ENCODE data around the gene NR2E1.

Gene NR2E1

GRCh38 chr6:108171918-108172516 lies 6.2 kb downstream of the NR2E1 start:
- Histone ChIP-seq H3K4me1 (ENCODE audit: insufficient read depth, poor library complexity, severe bottlenecking) (no peaks in the 10 kb centered on the region), H3K27ac (ENCODE audit: poor library complexity, severe bottlenecking) (no peak overlapping the region), H3K27me3 (ENCODE audit: insufficient read depth, poor library complexity, severe bottlenecking) (peaks cover 100% of the 10 kb centered on the region), H3K36me3 (ENCODE audit: low read depth) (no peaks in the 10 kb centered on the region), H3K4me3 (ENCODE audit: severe bottlenecking) (no peak overlapping the region), H3K9me3 (ENCODE audit: severe bottlenecking) (no peaks in the 10 kb centered on the region)
- no peak for ATAC-seq (ENCODE audit: low read depth)
- no peak for DNase-seq (ENCODE audit: low spot score)
- TF ChIP-seq CTCF (IDR thresholded peaks at IDR 0.05; ENCODE audit: poor library complexity, severe bottlenecking): no peak

- no peak for TF ChIP-seq CTCF (IDR thresholded peaks at IDR 0.05; ENCODE audit: poor library complexity, severe bottlenecking)
- H3K4me3 ChIP-seq (ENCODE audit: severe bottlenecking): no peak overlapping the region
- no peaks in the 10 kb centered on the region for H3K4me1 ChIP-seq (ENCODE audit: insufficient read depth, poor library complexity, severe bottlenecking)
- no peaks in the 10 kb centered on the region for H3K9me3 ChIP-seq (ENCODE audit: severe bottlenecking)
- H3K27me3 ChIP-seq (ENCODE audit: insufficient read depth, poor library complexity, severe bottlenecking): peaks cover 100% of the 10 kb centered on the region
- no peak for DNase-seq (ENCODE audit: low spot score)
- H3K36me3 ChIP-seq (ENCODE audit: low read depth): no peaks in the 10 kb centered on the region
- no peak overlapping the region for H3K27ac ChIP-seq (ENCODE audit: poor library complexity, severe bottlenecking)
- ATAC-seq (ENCODE audit: low read depth): no peak
Observed at GRCh38 chr6:108174371-108175175, 8.8 kb downstream of the NR2E1 start.

GRCh38 chr6:108175176-108175591 lies 9.4 kb downstream of the NR2E1 start:
- no peak overlapping the region for H3K27ac ChIP-seq (ENCODE audit: poor library complexity, severe bottlenecking)
- no peaks in the 10 kb centered on the region for H3K4me1 ChIP-seq (ENCODE audit: insufficient read depth, poor library complexity, severe bottlenecking)
- TF ChIP-seq CTCF (IDR thresholded peaks at IDR 0.05; ENCODE audit: poor library complexity, severe bottlenecking): no peak
- DNase-seq (ENCODE audit: low spot score) (no peak), ATAC-seq (ENCODE audit: low read depth) (no peak)
- no peaks in the 10 kb centered on the region for H3K9me3 ChIP-seq (ENCODE audit: severe bottlenecking)
- no peak overlapping the region for H3K4me3 ChIP-seq (ENCODE audit: severe bottlenecking)
- peaks cover 96% of the 10 kb centered on the region for H3K27me3 ChIP-seq (ENCODE audit: insufficient read depth, poor library complexity, severe bottlenecking)
- no peaks in the 10 kb centered on the region for H3K36me3 ChIP-seq (ENCODE audit: low read depth)

- peak overlapping the region; percentile 1 for H3K4me3 ChIP-seq (ENCODE audit: severe bottlenecking)
- no peak overlapping the region for H3K27ac ChIP-seq (ENCODE audit: poor library complexity, severe bottlenecking)
- H3K9me3 ChIP-seq (ENCODE audit: severe bottlenecking): no peaks in the 10 kb centered on the region
- no peak for TF ChIP-seq CTCF (IDR thresholded peaks at IDR 0.05; ENCODE audit: poor library complexity, severe bottlenecking)
- H3K27me3 ChIP-seq (ENCODE audit: insufficient read depth, poor library complexity, severe bottlenecking): peaks cover 91% of the 10 kb centered on the region
- no peaks in the 10 kb centered on the region for H3K4me1 ChIP-seq (ENCODE audit: insufficient read depth, poor library complexity, severe bottlenecking)
- DNase-seq (ENCODE audit: low spot score) (no peak), ATAC-seq (ENCODE audit: low read depth) (peak; percentile 33; the same call in 1 of the 3 replicates)
- no peaks in the 10 kb centered on the region for H3K36me3 ChIP-seq (ENCODE audit: low read depth)
Observed at GRCh38 chr6:108175592-108176279, 9.9 kb downstream of the NR2E1 start.
